Activated naive CD4-positive, alpha-beta T cell (primary cell): ENCODE results near the gene FFAR3.

Source experiments
- DNase-seq, 4 experiments: peaks; one replicate each; lab custom pipeline; 2025; lab: John Stamatoyannopoulos, UW

Gene FFAR3, protein sequence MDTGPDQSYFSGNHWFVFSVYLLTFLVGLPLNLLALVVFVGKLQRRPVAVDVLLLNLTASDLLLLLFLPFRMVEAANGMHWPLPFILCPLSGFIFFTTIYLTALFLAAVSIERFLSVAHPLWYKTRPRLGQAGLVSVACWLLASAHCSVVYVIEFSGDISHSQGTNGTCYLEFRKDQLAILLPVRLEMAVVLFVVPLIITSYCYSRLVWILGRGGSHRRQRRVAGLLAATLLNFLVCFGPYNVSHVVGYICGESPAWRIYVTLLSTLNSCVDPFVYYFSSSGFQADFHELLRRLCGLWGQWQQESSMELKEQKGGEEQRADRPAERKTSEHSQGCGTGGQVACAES

DNA sequence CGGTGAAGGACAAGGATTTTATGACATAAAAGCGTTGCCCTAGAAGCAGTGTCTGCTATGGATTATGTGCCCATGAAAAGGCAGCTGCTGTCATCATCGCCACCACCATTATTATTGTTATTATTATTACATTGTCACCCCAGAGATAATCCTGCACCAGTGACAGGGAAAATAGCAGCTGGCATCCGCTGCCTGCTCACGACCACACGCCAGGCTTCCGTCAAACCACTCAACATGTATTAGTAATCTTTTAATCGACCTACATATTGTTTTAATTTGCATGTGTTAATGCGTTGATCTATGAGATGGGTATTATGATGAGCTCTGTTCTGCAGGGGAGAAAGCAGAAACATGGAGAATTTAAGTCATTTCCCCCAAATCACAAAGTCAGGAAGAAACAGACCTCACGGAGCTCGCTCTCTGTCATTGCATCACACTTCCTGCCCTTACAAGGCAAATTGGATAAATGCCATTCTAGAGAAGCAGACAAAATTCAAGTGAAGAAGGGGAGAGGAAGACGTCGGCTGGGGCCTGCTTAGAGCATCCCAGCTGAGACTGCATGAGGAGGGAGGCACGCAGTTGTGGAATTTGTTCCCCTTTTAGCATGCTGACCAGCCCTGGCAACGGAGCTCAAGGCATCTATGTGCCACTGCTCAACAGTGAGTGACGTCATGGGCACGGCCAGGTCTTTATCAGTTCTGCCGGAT lies at the start of gene FFAR3:
Gene FFAR3, plus strand, starts transcription at position 594 of the 707 bp plus-strand sequence. CDS start 431 bp downstream, outside the sequence.
- no peak for DNase-seq

DNA sequence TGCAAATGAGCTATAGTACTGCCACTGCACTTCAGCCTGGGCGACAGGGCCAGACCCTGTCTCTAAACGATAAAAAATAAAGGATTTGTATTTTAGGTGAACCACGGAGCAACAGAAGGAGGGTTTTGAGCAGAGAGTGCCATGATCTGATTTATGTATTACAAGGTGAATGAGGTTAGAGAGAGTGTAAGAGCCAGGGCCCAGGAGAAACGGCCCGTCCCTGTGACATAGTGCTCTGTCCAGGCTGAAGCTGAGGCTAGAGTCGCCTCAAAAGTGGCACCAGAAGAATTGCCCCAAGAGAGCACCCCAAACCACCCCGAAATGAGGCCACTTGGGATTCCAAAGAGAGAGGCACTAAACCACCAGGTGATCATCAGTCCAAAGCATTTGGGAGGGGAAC lies 49.4 kb upstream of the FFAR3 start:
- DNase-seq, result no peak

DNA sequence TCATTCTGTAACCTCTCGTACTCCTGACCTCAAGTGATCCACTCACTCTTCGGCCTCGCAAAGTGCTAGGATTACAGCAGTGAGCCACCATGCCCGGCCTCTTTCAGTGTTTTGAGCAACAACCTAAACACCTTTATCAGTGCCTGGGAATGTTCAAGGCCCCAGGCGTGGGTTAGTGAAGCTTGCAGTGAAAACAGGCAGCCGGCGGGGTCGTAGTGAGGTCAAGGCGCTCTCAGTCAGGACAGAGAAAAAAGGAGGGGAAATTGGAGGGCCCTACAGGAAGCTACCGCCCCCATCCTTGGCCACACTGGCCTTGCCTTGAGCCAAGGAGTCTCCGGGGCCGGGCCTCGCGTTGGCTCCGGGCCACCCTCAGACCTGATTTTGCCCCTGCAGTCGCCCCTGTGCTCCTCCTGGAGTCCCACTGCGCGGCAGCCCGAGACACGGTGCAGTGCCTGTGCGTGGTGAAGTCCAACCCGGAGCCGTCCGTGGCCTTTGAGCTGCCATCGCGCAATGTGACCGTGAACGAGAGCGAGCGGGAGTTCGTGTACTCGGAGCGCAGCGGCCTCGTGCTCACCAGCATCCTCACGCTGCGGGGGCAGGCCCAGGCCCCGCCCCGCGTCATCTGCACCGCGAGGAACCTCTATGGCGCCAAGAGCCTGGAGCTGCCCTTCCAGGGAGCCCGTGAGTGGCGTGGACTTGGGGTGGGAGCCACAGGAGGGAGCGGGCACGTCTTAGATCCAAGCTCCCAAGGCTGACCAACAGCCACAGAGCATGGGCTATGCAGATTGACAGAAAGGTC lies 48.6 kb upstream of the FFAR3 start:
- no peak for DNase-seq

DNA sequence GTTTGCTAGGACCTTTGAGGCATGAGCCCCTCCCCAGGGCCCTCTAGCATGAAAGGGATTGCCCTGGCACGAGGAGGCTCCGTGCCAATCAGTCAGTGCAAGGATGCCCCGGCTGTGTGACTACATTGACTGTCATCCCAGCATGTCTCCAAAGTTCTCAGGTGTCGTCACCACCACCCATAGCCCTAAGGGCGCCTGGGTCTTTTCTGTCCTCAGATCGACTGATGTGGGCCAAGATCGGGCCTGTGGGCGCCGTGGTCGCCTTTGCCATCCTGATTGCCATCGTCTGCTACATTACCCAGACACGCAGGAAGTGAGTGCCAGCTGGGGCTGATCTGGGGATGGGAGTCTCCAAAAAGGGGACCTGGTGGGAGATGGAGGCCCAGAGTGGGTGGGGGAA lies 47.9 kb upstream of the FFAR3 start:
- DNase-seq, result no peak

DNA sequence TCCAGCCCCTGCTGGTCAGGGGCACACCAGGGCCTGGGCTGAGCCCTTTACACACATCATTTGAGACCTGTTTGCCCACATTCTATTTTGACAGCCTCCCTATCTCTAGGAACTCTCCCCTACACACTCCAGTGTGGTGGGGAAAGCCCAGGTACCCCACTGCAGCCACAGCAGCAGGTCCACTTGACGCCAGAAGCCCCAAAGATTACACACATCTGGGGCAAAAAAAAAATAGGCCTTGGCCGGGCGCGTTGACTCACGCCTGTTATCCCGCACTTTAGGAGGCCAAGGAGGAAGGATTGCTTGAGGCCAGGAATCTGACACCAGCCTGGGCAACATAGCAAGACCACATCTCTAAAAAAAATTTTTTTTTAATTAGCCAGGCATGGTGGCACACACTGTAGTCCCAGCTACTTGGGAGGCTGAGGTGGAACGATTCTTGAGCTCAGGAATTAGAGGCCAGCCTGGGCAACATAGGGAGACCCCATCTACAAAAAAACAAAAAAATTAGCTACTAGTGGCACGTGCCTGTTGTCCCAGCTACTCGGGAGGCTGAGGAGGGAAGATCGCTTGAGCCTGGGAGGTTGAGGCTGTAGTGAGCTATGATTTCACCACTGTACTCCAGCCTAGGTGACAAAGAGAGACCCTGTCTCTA lies 47.3 kb upstream of the FFAR3 start:
- no peak for DNase-seq

DNA sequence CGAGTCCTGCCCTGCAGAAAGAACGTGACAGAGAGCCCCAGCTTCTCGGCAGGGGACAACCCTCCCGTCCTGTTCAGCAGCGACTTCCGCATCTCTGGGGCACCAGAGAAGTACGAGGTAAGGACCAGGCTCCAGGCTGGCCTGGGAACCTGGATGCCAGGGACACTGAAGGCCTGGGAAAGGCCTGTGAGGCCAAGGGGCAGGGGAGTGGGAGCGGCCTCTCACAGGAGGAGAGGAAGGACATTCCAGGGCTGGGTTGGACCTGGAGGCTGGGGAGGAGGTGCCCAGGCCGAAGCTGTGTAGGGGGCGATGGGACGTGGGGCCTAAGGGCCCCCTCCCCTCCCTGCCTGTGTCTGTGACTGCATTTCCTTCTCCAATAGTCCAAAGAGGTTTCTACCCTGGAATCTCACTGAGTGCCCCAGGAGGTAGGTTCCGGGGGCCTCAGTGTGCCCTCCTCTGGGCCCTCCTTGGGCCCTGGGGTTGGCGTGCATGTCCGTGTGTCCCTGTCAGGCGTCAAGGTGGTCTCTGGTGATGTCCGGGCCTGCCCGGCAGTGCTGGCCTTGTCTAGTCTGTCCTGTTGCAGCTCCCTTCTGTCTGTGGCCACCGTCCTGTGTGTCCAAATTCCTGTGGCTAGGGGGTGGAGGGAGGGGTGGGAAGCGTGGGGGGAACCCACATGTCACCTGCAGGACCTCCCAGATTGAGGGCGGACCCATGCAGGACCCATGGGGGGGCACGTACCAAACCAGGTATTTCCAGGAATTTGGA lies 46.2 kb upstream of the FFAR3 start:
- no peak for DNase-seq

DNA sequence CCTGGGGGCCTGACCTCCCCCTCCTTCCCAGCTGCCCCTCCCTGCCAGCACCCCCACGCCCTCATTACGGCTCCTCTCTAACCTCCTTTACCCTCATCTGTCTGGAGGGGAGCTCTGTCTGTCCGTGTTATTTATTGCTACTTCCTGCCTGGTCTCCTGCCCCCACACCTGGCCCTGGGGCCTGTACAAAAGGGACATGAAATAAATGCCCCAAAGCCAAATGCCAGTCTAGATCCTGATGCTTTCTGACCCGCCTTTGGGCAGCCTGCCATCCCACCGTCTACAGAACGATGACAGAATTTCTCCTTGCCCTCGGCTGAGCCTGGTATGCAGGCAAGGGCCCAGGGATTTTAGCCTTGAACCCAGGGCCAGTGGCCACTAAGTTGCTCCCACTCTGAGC lies 44.7 kb upstream of the FFAR3 start:
- no peak for DNase-seq

DNA sequence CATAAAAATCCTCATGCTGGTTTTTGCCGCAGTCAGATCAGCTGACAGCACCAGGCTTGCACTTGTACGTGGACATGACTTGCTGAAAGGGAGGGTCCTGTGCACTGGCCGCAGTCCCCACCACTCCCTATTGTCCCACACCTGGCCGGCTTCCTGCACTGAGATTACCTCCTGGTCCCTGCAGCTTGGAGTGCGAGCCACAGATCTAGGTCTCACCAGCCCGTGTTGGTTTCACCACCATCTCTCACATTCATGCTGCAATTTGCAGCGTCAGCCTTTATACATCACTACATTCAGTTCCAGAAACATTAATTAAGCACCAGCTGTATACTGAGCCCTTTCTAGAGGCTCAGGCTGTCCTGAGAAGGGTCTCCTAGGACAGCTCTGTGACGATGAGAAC lies 44.2 kb upstream of the FFAR3 start:
- DNase-seq, result no peak

DNA sequence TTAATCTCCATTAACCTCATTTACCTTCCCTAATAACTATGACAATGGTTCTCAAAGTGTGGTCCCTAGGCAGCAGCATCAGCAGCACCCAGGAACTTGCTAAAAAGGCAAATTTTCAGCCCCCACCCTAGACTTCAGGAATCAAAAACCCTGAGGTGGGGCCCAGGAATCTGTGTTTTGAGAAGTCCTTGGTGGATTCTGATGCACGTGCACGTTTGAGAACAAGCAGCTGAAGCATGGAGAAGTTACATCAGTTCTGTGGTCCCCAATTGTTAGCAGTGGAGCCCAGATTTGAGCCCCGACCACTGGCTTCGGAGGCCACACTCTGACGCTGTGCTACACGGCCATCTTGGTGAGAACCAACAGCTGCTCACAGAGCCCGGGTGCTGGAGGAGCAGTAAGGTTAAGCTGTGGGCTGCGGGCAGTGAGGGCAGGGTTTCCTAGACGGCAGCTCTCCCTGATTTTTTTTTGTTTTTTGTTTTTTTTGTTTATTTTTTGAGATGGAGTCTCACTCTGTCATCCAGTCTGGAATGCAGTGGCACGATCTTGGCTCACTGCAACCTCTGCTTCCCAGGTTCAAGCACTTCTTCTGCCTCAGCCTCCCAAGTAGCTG lies 43.3 kb upstream of the FFAR3 start:
- DNase-seq, result no peak

DNA sequence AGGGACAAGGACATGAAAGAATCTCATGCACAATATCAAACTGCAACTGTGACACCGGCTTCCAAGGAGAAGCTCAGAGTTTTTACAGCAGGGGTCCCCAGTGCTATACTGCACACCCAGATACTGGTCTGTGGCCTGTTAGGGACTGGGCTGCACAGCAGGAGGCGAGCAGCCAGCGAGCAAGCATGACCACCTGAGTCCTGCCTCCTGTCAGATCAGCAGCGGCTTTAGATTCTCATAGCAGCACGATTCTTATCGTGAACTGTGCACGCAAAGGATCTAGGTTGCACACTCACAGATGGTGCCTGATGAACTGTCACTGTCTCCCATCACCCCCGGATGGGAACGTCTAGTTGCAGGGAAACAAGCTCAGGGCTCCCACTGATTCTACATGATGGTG lies 42.4 kb upstream of the FFAR3 start:
- DNase-seq, result no peak

DNA sequence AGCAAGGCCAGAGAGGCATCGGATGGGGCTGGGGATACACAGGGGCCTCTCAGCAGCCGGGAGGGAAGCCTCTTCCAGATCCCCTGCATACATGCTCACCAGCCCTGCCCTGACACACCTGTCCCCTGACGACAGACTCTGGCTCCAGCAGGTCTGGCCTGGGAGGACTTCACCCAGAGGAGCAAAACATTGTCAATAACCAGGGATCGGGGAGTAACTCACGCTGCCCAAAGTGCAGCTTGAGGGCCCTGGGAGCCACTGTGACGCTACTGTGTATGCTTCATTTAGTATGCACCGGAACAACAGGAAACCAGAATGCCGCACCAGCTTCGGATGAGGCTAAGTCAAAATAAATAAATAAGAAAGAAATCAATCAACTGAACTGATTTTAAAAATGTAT lies 41.7 kb upstream of the FFAR3 start:
- DNase-seq, result no peak

DNA sequence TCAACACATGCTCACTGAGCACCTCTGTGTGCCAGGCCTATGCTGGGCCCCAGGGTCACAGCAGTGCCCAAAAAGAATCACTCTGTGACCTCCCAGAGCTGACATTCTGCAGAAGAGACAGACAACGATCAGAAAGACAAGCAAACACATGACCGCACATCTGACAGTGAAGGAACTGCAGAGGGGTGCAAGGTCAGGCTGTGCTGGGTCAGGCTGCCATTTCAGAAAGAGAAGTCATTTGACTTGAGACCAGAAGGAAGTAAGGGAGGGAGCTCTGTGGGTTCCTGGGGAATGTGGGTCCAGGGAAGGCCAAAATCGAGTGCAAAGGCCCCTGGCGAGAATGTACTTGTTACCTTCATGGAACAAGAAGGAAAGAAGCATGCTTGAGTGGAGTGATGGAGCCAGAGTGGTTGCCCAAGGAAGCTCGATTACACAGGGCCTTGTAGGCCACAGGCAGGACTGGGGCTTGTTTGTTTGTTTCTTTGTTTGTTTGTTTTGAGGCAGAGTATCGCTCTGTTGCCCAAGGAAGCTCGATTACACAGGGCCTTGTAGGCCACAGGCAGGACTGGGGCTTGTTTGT lies 40.7 kb upstream of the FFAR3 start:
- DNase-seq, result no peak

DNA sequence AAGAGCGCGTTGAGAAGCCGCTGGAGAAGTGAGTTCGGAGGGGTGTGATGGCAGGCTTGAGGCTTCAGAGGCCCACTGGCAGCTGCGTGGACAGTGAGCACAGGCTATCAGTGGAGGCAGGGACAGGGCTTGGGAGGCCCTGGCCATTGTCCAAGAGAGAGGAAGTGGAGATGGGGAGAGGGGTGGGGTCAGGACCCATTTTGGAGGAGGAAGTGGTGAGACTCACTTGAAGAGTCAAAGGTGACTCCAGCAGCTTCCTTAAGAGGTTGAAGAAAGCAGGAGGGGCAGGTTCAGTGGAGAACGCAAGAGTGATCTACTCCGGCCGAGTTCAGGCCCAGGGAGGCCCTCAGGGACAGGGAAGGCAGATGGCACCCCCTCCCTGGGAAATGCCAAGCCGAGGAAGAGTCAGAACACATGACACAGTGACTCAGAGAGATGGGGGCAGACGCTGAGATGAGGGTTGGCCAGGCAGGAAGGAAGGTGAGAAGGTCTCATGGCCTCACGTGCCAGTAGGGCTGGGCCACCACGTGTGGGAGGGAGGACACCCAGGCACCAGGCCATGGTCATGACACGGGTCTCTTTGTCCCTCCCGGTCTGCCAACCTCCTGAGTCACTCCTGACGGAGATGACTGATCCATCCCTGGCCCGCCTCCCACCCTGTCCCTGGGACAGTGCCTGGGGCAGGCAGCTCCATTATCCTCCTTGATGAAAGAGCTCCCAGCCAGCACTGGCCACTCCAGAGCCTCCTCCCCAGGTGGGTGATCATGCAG lies 39.4 kb upstream of the FFAR3 start:
- no peak for DNase-seq

DNA sequence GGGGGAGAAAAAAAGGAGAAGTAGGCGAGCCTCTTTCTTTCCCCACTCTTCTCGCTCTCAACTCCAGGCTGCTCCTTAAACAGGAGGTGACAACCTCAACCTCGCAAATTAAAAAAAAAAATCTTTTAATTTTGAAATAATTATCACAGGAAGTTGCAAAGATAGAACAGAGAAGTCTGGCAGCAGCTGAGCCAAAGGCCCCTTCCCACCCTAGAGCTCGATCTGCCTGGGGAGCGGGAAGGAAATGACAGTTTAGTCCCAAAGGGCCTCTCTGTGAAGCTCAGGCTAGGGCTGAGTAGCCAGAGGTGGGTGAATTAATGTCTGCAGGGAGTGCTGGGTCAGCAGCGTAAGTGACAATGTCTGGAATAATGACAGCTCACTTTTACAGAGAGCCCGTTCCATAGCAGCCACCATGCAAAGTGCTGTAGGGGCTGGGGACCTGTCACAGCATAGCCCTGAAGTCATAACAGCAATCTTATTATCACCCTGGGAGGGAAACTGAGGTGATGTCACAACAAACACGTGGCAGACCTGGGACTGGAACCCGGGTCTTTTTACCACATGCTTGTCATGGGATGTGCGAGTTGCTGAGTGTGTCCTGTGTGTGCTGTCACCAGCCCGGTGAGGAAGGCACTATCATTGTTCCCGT lies 38.1 kb upstream of the FFAR3 start:
- no peak for DNase-seq

DNA sequence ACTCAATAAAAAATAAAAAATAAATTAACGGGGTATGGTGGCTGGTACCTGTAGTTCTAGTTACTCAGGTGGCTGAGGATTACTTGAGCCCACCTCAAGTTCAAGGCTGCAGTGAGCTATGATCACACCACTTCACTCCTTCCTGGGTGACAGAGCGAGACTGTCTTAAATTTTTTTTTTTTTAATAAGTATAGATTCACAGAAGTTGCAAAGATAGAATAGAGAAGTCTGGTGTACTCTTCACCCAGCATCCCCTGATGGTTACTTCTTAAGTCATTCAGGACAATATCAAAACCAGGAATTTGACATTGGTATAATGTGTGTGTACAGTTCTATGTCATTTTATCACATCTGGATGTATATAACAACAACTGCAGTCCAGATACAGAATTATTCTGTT lies 37.0 kb upstream of the FFAR3 start:
- no peak for DNase-seq

DNA sequence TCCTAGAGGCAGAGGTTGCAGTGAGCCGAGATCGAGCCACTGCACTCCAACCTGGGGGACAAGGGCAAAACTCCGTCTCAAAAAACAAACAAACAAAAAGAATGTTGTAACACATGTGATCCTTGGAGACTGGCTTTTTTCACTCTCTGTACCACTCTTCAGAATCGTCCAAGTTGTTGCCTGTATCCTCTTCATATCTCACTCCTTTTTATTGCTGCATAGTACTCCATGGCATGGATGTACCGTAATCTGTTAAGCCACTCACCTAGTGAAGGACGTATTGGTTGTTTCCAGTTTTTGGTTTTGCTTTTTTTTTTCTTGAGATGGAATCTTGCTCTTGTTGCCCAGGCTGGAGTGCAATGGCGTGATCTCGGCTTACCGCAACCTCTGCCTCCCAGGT lies 36.2 kb upstream of the FFAR3 start:
- DNase-seq, result no peak

DNA sequence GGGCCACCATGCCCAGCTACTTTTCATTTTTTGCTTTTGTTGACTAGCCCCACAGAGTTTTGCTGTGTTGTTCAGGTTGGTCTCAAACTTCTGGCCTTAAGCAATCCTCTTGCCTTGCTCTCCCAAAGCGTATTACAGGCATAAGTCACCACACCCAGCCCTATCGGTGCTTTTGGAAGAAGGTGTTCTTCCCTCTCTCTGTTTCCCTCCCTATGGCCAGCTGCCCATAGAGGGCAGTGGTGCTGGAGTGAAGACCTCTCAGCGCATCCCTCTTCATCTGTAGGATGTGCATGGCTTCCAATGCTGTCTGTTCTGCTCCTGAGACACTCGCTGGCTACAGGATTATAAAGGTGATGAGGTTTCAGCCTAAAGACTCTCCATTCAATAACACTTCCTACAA lies 30.6 kb upstream of the FFAR3 start:
- no peak for DNase-seq

DNA sequence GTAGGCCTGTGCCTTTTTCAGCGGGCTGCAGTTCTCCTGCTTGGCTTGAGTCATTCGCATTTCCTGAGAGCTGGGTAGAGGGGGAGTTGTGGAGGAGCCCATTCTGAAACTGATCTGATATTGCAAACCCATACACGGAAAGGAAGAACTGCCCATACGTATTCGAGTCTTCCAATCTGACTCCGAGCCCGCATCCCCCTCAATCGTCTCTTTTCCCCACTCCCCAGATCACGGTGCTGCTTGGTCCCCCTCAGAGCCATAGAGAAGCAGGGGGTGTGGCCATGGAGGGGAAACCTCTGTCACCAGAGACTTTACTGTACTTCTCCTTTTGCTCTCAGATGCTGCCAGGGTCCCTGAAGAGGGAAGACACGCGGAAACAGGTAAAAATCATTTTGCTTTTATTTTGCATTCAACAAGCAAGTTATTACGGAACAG lies 29.4 kb upstream of the FFAR3 start, which contains the start of gene CD22:
Gene CD22, plus strand, starts transcription at position 337 of the 435 bp plus-strand sequence. CDS start 2,854 bp downstream, outside the sequence.
- DNase-seq, result no peak

DNA sequence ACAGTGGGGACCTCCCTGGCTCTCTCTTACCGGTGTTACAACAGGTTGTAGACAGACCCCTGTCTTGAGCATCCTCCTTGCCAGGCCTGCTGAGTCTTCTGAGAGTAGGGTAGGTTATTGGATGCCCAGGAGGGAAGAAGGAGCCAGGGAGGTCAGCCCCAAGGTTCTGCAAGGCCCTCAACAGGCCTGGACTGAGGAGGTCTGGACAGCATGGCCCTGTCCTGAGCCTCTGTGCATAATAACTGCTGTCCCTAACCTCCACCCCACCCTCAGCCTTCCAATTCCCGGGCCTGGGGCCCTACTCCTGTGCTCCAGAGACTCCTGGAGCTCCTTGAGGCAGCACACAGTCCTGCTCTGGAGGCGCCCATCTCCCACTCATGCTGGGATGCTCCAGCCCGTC lies 28.9 kb upstream of the FFAR3 start:
- DNase-seq, result no peak
